Left ventricle myocardium inferior (tissue), 1 donor: ENCODE data around the gene NDUFS4. TPM values are rescaled to one million over a fixed set of nuclear protein-coding genes. Genes with fewer than 3 reads are reported as not detected.
"Not testable (repeated sequence)": the region's sequence is repeated elsewhere in the genome, so short reads cannot be mapped to it uniquely, and the experiment has no call there.

Experiments
- DNase-seq: peaks from one replicate; pipeline ENCODE4 v3.0.0-alpha.2; 2020
- H3K27ac ChIP-seq: fragments of 200-600 bp; replicated peaks from 2 replicates; pipeline ENCODE4 v1.8.0; 2021
- H3K27me3 ChIP-seq: fragments of 200-600 bp; 2 replicates; pipeline ENCODE4 v1.8.0; 2021; ENCODE audit warnings: low read depth
- H3K36me3 ChIP-seq: fragments of 200-600 bp; 2 replicates; pipeline ENCODE4 v1.8.0; 2021
- H3K4me1 ChIP-seq: fragments of 200-600 bp; 2 replicates; pipeline ENCODE4 v1.8.0; 2021
- H3K4me3 ChIP-seq: fragments of 200-600 bp; 2 replicates; pipeline ENCODE4 v1.8.0; 2021; ENCODE audit warnings: mild to moderate bottlenecking, moderate library complexity
- H3K9me3 ChIP-seq: fragments of 200-600 bp; replicated peaks from 2 replicates; pipeline ENCODE4 v1.8.0; 2021
- CTCF ChIP-seq: fragments of 200-600 bp; IDR thresholded peaks from 2 replicates; pipeline ENCODE4 v1.8.0; 2021; ENCODE audit warnings: antibody characterized with exemption, mild to moderate bottlenecking, borderline replicate concordance
- intact Hi-C: fragments of 100-400 bp; cut with micrococcal nuclease; formaldehyde crosslinking; loops from one replicate; pipeline ENCODE4 v1.11.0; 2022
- long read RNA-seq: library from polyadenylated mRNA; unstranded; transcript quantifications from one replicate; pipeline ENCODE4 v2.0.0, GENCODE V29; 2021
- total RNA-seq: library from RNA; stranded (reverse); fragmentation: NEBNext Ultra II Directional; extraction: Animal tissue kit (Norgen Biotek cat#: 25700); gene quantifications from one replicate; pipeline ENCODE4 v1.2.1, GENCODE V29; 2021
- donor health status: DM: no; HTN: yes; CAD: no; lungs with severe emphysema.

NDUFS4 gene
- 187 TPM for total RNA-seq
- long read RNA-seq, transcript NDUFS4-201 (5 exons, 675 nt): major isoform, 83 of 89 reads
- long read RNA-seq, partial matches to known transcripts: 1 of 89 reads
- long read RNA-seq, other reads (novel, unspliced or antisense): 2 of 89 reads

- H3K27me3 ChIP-seq: peaks cover 13% of the 10 kb centered on the region
- intact Hi-C loops: no loop called here
- no peak for TF ChIP-seq CTCF
- DNase-seq: peak; percentile 82
- peaks cover 7% of the 10 kb centered on the region for H3K9me3 ChIP-seq
- peak within 1 kb of the TSS; percentile 91 for H3K27ac ChIP-seq
- H3K36me3 ChIP-seq: no peaks in the 10 kb centered on the region
- peak within 1 kb of the TSS; percentile 75 for H3K4me3 ChIP-seq
- peaks cover 57% of the 10 kb centered on the region for H3K4me1 ChIP-seq
These were observed at the start of gene NDUFS4 for GRCh38 chr5:53560506-53561191. TSS of gene NDUFS4 (plus strand) at chr5:53560639. CDS start at chr5:53560663, 24 bp downstream.

- Histone ChIP-seq H3K9me3 (peaks cover 49% of the 10 kb centered on the region), H3K27ac (no peak overlapping the region), H3K27me3 (no peaks in the 10 kb centered on the region), H3K4me3 (no peak overlapping the region), H3K4me1 (no peaks in the 10 kb centered on the region), H3K36me3 (no peaks in the 10 kb centered on the region)
- no peak for TF ChIP-seq CTCF
- intact Hi-C loops: no loop called here
- no peak for DNase-seq
These were observed 47.9 kb upstream of the NDUFS4 start for GRCh38 chr5:53512539-53512938.

GRCh38 chr5:53515988-53516387 lies 44.5 kb upstream of the NDUFS4 start:
- H3K27ac ChIP-seq: no peak overlapping the region
- H3K36me3 ChIP-seq: no peaks in the 10 kb centered on the region
- H3K27me3 ChIP-seq: no peaks in the 10 kb centered on the region
- H3K4me3 ChIP-seq: no peak overlapping the region
- no peak for TF ChIP-seq CTCF
- intact Hi-C loops: no loop called here
- DNase-seq: no peak
- no peaks in the 10 kb centered on the region for H3K4me1 ChIP-seq
- peaks cover 25% of the 10 kb centered on the region for H3K9me3 ChIP-seq

GRCh38 chr5:53520813-53521212 lies 39.6 kb upstream of the NDUFS4 start:
- H3K4me3 ChIP-seq: no peak overlapping the region
- peaks cover 25% of the 10 kb centered on the region for H3K9me3 ChIP-seq
- no peaks in the 10 kb centered on the region for H3K36me3 ChIP-seq
- H3K4me1 ChIP-seq: no peaks in the 10 kb centered on the region
- intact Hi-C loops: no loop called here
- TF ChIP-seq CTCF: no peak
- no peak overlapping the region for H3K27ac ChIP-seq
- no peak for DNase-seq
- no peaks in the 10 kb centered on the region for H3K27me3 ChIP-seq

GRCh38 chr5:53537711-53538110 lies 22.7 kb upstream of the NDUFS4 start:
- H3K36me3 ChIP-seq: no peaks in the 10 kb centered on the region
- no peak for DNase-seq
- H3K4me1 ChIP-seq: no peaks in the 10 kb centered on the region
- H3K4me3 ChIP-seq: no peak overlapping the region
- no peak overlapping the region for H3K27ac ChIP-seq
- TF ChIP-seq CTCF: no peak
- intact Hi-C loops: no loop called here
- no peaks in the 10 kb centered on the region for H3K9me3 ChIP-seq
- no peaks in the 10 kb centered on the region for H3K27me3 ChIP-seq

- H3K27ac ChIP-seq, H3K36me3 ChIP-seq, H3K4me3 ChIP-seq, H3K27me3 ChIP-seq, intact Hi-C loops, H3K9me3 ChIP-seq, H3K4me1 ChIP-seq, DNase-seq: not testable (repeated sequence)
These were observed 19.7 kb upstream of the NDUFS4 start for GRCh38 chr5:53540739-53541138.
